Spleen (tissue), 11 donors: ENCODE data around the gene COIL. TPM values are rescaled to one million over a fixed set of nuclear protein-coding genes. Genes with fewer than 3 reads are reported as not detected.

Source experiments
- DNase-seq: peaks from one replicate; pipeline ENCODE4 v3.0.0-alpha.2; 2020
- H3K27ac ChIP-seq, 8 donors: fragments of 200-600 bp; sonication (generic) in 7 of 8; 1 replicate in 4 of 8; 2 replicates in 4 of 8; pipeline versions ENCODE4 v1.5.0 to v1.8.0; 2016 to 2021; ENCODE audit warnings: inconsistent platforms in 4 of 8, mild to moderate bottlenecking in 4 of 8, moderate library complexity in 1 of 8
- H3K27me3 ChIP-seq, 7 donors: fragments of 200-600 bp; sonication (generic) in 6 of 7; replicated peaks in 1 of 7; 1 replicate in 4 of 7; 2 replicates in 3 of 7; pipeline versions ENCODE4 v1.5.0 to v1.8.0; 2016 to 2021; ENCODE audit warnings: inconsistent platforms in 3 of 7, mild to moderate bottlenecking in 1 of 7
- H3K36me3 ChIP-seq, 6 donors: fragments of 200-600 bp; sonication (generic) in 5 of 6; 1 replicate in 4 of 6; 2 replicates in 2 of 6; pipeline versions ENCODE4 v1.5.0 to v1.8.0; 2016 to 2021; ENCODE audit warnings: inconsistent platforms in 2 of 6
- H3K4me1 ChIP-seq, 6 donors: fragments of 200-600 bp; sonication (generic) in 5 of 6; 1 replicate in 3 of 6; 2 replicates in 3 of 6; pipeline versions ENCODE4 v1.5.0 to v1.8.0; 2016 to 2021; ENCODE audit warnings: inconsistent platforms in 3 of 6
- H3K4me3 ChIP-seq, 8 donors: fragments of 200-600 bp; sonication (generic) in 7 of 8; 1 replicate in 4 of 8; 2 replicates in 4 of 8; pipeline versions ENCODE4 v1.5.0 to v1.8.0; 2016 to 2021; ENCODE audit warnings: inconsistent platforms in 4 of 8, mild to moderate bottlenecking in 4 of 8, moderate library complexity in 2 of 8
- H3K9me3 ChIP-seq, 8 donors: fragments of 200-600 bp; sonication (generic) in 7 of 8; 1 replicate in 4 of 8; 2 replicates in 4 of 8; pipeline versions ENCODE4 v1.5.0 to v1.8.0; 2016 to 2021; ENCODE audit warnings: inconsistent platforms in 4 of 8
- POLR2A ChIP-seq, 3 donors: fragments of 450-650 bp; IDR thresholded peaks; one replicate each; pipeline ENCODE4 v1.5.1; 2017; ENCODE audit warnings: antibody characterized with exemption in 3 of 3, mild to moderate bottlenecking in 1 of 3
- POLR2AphosphoS5 ChIP-seq, 3 donors: sonication (generic); formaldehyde crosslinking; IDR thresholded peaks; one replicate each; pipeline ENCODE4 v1.5.1; 2017; ENCODE audit warnings: antibody characterized with exemption in 3 of 3
- WGBS, 5 donors: extraction: QIAGEN DNeasy Blood & Tissue Kit in 3 of 5; methylation state at CpG; one replicate each; pipeline versions ENCODE4 v1.1.5 to v1.1.7; 2013 to 2018; 5-methylcytosine and 5-hydroxymethylcytosine counted together
- intact Hi-C: fragments of 100-400 bp; cut with DNase I; formaldehyde crosslinking; loops from one replicate; pipeline ENCODE4 v1.15.0; 2023; ENCODE audit warnings: low total_unique reads
- polyA plus RNA-seq, 3 donors: library from polyadenylated mRNA; stranded (reverse); fragments of 200-250 nt; gene quantifications; one replicate each; pipeline ENCODE4 v1.2.1, GENCODE V29; 2013
- total RNA-seq, 7 donors: library from RNA; depleted of rRNA in 3 of 7; stranded (reverse); fragments of >200 nt in 3 of 7; fragmentation: NEBNext Ultra II Directional in 4 of 7; extraction: Animal tissue kit (Norgen Biotek cat#: 25700) in 4 of 7; gene quantifications; one replicate each; pipeline versions ENCODE4 v1.1.0 to v1.2.1, GENCODE V29; 2016 to 2021
- TF ChIP-seq, protein P1 (sequence below), 11 experiments: fragments of 200-600 bp in 7 of 11; fragments of 450-650 bp in 4 of 11; sonication (generic) in 4 of 11; IDR thresholded peaks in 8 of 11; conservative IDR thresholded peaks in 3 of 11; 1 replicate in 7 of 11; 2 replicates in 4 of 11; pipeline versions ENCODE4 v1.4.0 to v1.8.0; 2016 to 2021; ENCODE audit warnings: antibody characterized with exemption in 11 of 11, inconsistent platforms in 4 of 11, mild to moderate bottlenecking in 1 of 11
- donor health status: healthy with polysubstance abuse.
- donor health status: DM: no; HTN: no; CAD: no; lungs with moderate emphysema.
- donor health status: DM: no; HTN: no; CAD: no.
- donor health status: Bipolar disorder and iron deficiency.
- donor health status: healthy.
- donor health status: DM: no; HTN: no; CAD: no.
- donor health status: DM: yes; HTN: yes; CAD: no.

COIL gene
- total and polyA plus RNA-seq, 10 donors, result 10.0 to 22.7 (median 14.8) TPM

DNA sequence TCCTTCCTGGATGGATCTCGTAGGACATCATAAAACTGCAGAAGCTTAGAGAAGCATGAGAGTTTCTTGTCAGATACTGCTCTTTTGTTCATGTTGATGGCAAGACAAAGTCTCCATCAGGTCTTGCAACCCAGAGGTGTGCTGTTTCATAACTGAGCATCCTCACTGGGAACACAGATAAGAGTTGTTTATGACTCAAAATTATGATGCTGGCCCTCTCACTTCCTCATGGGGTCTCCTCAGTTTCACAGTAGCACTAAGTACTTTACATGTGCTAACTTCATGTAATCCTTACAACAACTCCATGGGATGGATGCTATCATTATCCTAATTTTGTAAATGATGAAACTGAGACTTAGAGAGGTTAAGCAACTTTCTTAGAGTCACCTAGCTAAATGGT is 31.5 kb upstream of the COIL start:
- H3K4me3 ChIP-seq, result no peak overlapping the region
- H3K9me3 ChIP-seq, result no peaks in the 10 kb centered on the region
- H3K27me3 ChIP-seq, result no peaks in the 10 kb centered on the region
- peaks cover 0 to 4% (median 0%) of the 10 kb centered on the region in 6 donors for H3K4me1 ChIP-seq
- TF ChIP-seq POLR2A (IDR thresholded peaks at IDR 0.05), result no peak
- TF ChIP-seq POLR2AphosphoS5 (IDR thresholded peaks at IDR 0.05), result no peak
- TF ChIP-seq, protein P1, sequence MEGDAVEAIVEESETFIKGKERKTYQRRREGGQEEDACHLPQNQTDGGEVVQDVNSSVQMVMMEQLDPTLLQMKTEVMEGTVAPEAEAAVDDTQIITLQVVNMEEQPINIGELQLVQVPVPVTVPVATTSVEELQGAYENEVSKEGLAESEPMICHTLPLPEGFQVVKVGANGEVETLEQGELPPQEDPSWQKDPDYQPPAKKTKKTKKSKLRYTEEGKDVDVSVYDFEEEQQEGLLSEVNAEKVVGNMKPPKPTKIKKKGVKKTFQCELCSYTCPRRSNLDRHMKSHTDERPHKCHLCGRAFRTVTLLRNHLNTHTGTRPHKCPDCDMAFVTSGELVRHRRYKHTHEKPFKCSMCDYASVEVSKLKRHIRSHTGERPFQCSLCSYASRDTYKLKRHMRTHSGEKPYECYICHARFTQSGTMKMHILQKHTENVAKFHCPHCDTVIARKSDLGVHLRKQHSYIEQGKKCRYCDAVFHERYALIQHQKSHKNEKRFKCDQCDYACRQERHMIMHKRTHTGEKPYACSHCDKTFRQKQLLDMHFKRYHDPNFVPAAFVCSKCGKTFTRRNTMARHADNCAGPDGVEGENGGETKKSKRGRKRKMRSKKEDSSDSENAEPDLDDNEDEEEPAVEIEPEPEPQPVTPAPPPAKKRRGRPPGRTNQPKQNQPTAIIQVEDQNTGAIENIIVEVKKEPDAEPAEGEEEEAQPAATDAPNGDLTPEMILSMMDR (IDR thresholded peaks at IDR 0.05 in 8 of 11, conservative IDR thresholded peaks at IDR 0.05 in 3 of 11), result no peak
- H3K36me3 ChIP-seq, result peaks cover 0 to 100% (median 80%) of the 10 kb centered on the region in 6 donors
- H3K27ac ChIP-seq, result no peak overlapping the region
- WGBS, 5 donors, result 55 to 86% (median 76%) methylated on average over 1 of the region's 1 CpG
- no peak for DNase-seq
- intact Hi-C loops, result no loop called here

DNA sequence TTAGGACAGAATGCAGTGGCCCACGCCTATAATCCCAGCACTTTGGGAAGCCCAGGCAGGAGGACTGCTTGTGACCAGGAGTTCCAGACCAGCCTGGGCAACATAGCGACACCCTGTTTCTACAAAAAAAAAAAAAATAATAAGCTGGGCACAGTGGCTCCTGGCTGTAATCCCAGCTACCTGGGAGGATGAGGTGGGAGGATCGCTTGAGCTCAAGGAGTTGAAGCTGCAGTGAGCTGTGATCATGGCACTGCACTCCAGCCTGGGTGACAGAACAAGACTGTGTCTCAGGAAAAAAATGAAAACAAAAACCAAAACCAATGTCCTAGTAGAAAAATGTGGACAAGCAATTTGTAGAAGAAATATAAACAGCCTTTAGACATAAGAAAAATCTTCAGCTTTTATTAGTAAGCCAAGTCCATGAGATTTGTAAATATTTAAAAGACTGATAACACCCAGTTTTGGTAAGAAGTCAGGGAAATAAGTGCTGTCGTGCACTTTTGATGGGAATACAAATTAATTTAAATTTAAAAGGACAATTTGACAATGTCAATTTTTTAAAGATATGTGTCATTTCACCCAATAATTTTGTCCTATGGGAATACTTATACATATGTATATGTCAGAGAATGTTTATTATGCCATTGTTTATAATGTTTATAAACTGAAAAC is 28.2 kb upstream of the COIL start:
- DNase-seq, result no peak
- Histone ChIP-seq H3K27me3 (no peaks in the 10 kb centered on the region), H3K4me3 (no peak overlapping the region), H3K4me1 (peaks cover 0 to 36% (median 19%) of the 10 kb centered on the region in 6 donors), H3K27ac (no peak overlapping the region), H3K36me3 (peaks cover 0 to 100% (median 67%) of the 10 kb centered on the region in 6 donors), H3K9me3 (no peaks in the 10 kb centered on the region)
- intact Hi-C loops, result no loop called here
- 94 to 99% (median 97%) methylated on average over 4 of the region's 4 CpGs for WGBS, 5 donors
- no peak for TF ChIP-seq POLR2AphosphoS5 (IDR thresholded peaks at IDR 0.05)
- no peak for TF ChIP-seq POLR2A (IDR thresholded peaks at IDR 0.05)
- TF ChIP-seq, protein P1 (IDR thresholded peaks at IDR 0.05 in 8 of 11, conservative IDR thresholded peaks at IDR 0.05 in 3 of 11), result no peak

DNA sequence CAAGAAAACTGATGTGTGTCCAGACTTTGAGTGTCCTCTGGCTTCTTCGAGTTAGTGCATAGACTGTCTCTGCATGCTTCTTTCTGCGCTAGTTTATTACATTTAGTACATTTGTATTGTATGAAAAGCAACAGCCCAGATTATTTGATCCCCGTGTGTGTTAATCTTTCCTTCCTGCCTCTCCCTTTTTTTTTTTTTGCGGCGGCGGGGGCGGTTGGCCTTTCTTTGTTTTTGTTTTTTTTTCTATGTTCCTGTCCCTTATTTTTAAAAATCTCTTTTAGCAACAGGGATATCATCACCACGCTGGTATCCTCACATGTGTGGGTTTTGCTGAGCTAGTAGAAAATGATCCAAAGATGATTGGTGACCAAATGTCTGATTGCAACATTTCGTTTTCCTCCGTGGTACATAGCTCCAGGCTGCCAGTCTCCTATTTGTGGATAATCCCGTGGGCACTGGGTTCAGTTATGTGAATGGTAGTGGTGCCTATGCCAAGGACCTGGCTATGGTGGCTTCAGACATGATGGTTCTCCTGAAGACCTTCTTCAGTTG is 26.5 kb upstream of the COIL start:
- no peak overlapping the region for H3K4me3 ChIP-seq
- no peaks in the 10 kb centered on the region for H3K27me3 ChIP-seq
- TF ChIP-seq POLR2A (IDR thresholded peaks at IDR 0.05) (no peak), POLR2AphosphoS5 (IDR thresholded peaks at IDR 0.05) (no peak)
- TF ChIP-seq, protein P1 (IDR thresholded peaks at IDR 0.05 in 8 of 11, conservative IDR thresholded peaks at IDR 0.05 in 3 of 11), result no peak
- H3K36me3 ChIP-seq, result peaks cover 0 to 100% (median 62%) of the 10 kb centered on the region in 6 donors
- H3K4me1 ChIP-seq, result peaks cover 0 to 52% (median 22%) of the 10 kb centered on the region in 6 donors
- intact Hi-C loops, result no loop called here
- DNase-seq, result no peak
- H3K9me3 ChIP-seq, result no peaks in the 10 kb centered on the region
- peak overlapping the region in 3 of 8 donors; percentile 33 to 83 (median 75) for H3K27ac ChIP-seq
- 68 to 89% (median 70%) methylated on average over 11 of the region's 11 CpGs for WGBS, 5 donors
